Measurements from ENCODE around the gene GPR17.

Gene GPR17

GRCh38 chr2:127615511-127616166 lies 30.3 kb upstream of the GPR17 start:
- H3K4me3 ChIP-seq (ENCODE audit: low read depth, low read length) = no peak overlapping the region
- DNase-seq (ENCODE audit: low read depth) = no peak
- TF ChIP-seq CTCF (IDR thresholded peaks at IDR 0.05; ENCODE audit: low read depth, low read length, missing control alignments) = no peak

- H3K4me3 ChIP-seq (ENCODE audit: low read depth, low read length) = no peak overlapping the region
- no peak for DNase-seq (ENCODE audit: low read depth)
- no peak for TF ChIP-seq CTCF (IDR thresholded peaks at IDR 0.05; ENCODE audit: low read depth, low read length, missing control alignments)
These were observed 27.3 kb upstream of the GPR17 start for GRCh38 chr2:127618551-127619202.

GRCh38 chr2:127619203-127619590 lies 26.8 kb upstream of the GPR17 start:
- no peak overlapping the region for H3K4me3 ChIP-seq (ENCODE audit: low read depth, low read length)
- no peak for TF ChIP-seq CTCF (IDR thresholded peaks at IDR 0.05; ENCODE audit: low read depth, low read length, missing control alignments)
- no peak for DNase-seq (ENCODE audit: low read depth)

GRCh38 chr2:127619877-127620705 lies 25.9 kb upstream of the GPR17 start:
- no peak overlapping the region for H3K4me3 ChIP-seq (ENCODE audit: low read depth, low read length)
- DNase-seq (ENCODE audit: low read depth) = no peak
- TF ChIP-seq CTCF (IDR thresholded peaks at IDR 0.05; ENCODE audit: low read depth, low read length, missing control alignments) = no peak

GRCh38 chr2:127620866-127621265 lies 25.1 kb upstream of the GPR17 start:
- no peak for TF ChIP-seq CTCF (IDR thresholded peaks at IDR 0.05; ENCODE audit: low read depth, low read length, missing control alignments)
- DNase-seq (ENCODE audit: low read depth) = no peak

GRCh38 chr2:127621981-127622431 lies 23.9 kb upstream of the GPR17 start:
- DNase-seq (ENCODE audit: low read depth) = no peak
- H3K4me3 ChIP-seq (ENCODE audit: low read depth, low read length) = no peak overlapping the region
- no peak for TF ChIP-seq CTCF (IDR thresholded peaks at IDR 0.05; ENCODE audit: low read depth, low read length, missing control alignments)

More at GRCh38 chr2:127620866-127621265, 25.1 kb upstream of the GPR17 start:
- no peak overlapping the region for H3K4me3 ChIP-seq (ENCODE audit: low read depth, low read length)
